Esophagus muscularis mucosa (tissue), 3 donors: ENCODE data around the gene PLCB2.

Experiments
- CTCF ChIP-seq, 3 experiments: fragments of 200-600 bp in 2 of 3; fragments of 450-650 bp in 1 of 3; sonication (generic) in 2 of 3; IDR thresholded peaks; one replicate each; pipeline ENCODE4 v1.5.1; 2017 to 2019; ENCODE audit warnings: antibody characterized with exemption in 3 of 3, mild to moderate bottlenecking in 2 of 3, moderate library complexity in 1 of 3
- EP300 ChIP-seq: sonication (generic); formaldehyde crosslinking; IDR thresholded peaks from one replicate; pipeline ENCODE4 v1.6.1; 2017; ENCODE audit warnings: antibody characterized with exemption

- TF ChIP-seq CTCF (IDR thresholded peaks at IDR 0.05) (no peak), EP300 (no peak)
Observed at GRCh38 chr15:40295877-40296560, 11.7 kb downstream of the PLCB2 start.
